Activated CD4-positive, alpha-beta memory T cell treated with anti-CD3 and anti-CD28 coated beads for 36 hours (primary cell): ENCODE measurements around the gene CAVIN3. TPM values are rescaled to one million over a fixed set of nuclear protein-coding genes. Genes with fewer than 3 reads are reported as not detected.

Experiments used
- CTCF ChIA-PET: fragments of 350-600 bp; sonication (Branson Sonifier 250); formaldehyde crosslinking; loops from one replicate; lab custom pipeline; 2021; ENCODE audit warnings: antibody characterized with exemption, inconsistent platforms; lab: Charles Lee
- POLR2A ChIA-PET: fragments of 350-600 bp; sonication (Branson Sonifier 250); formaldehyde crosslinking; loops from one replicate; lab custom pipeline; 2021; ENCODE audit warnings: antibody characterized with exemption; lab: Charles Lee
- DNase-seq: peaks from one replicate; pipeline ENCODE4 v3.0.0-alpha.2; 2020
- H3K27ac Mint-ChIP-seq: one replicate; pipeline ENCODE4 v1.8.0; 2021; ENCODE audit warnings: mixed read lengths
- H3K27me3 Mint-ChIP-seq: one replicate; pipeline ENCODE4 v1.8.0; 2021; ENCODE audit warnings: mixed read lengths
- H3K36me3 Mint-ChIP-seq: one replicate; pipeline ENCODE4 v1.8.0; 2021; ENCODE audit warnings: mixed read lengths
- H3K4me1 Mint-ChIP-seq: one replicate; pipeline ENCODE4 v1.8.0; 2021; ENCODE audit warnings: low read depth, mixed read lengths
- H3K4me3 Mint-ChIP-seq: one replicate; pipeline ENCODE4 v1.8.0; 2021; ENCODE audit warnings: mild to moderate bottlenecking, mixed read lengths
- H3K9me3 Mint-ChIP-seq: one replicate; pipeline ENCODE4 v1.8.0; 2021; ENCODE audit warnings: mixed read lengths
- intact Hi-C: fragments of 100-400 bp; cut with micrococcal nuclease; formaldehyde crosslinking; loops from one replicate; pipeline ENCODE4 v1.15.1; 2023
- total RNA-seq, 2 experiments: library from RNA; stranded (reverse); gene quantifications; one replicate each; pipeline ENCODE4 v1.2.3, GENCODE V29; 2021

CAVIN3 gene
- total RNA-seq, 2 experiments from 2014 or later: 27.3 to 29.2 TPM

- Mint-ChIP-seq H3K27ac (no peak overlapping the region), H3K9me3 (no peaks in the 10 kb centered on the region), H3K27me3 (peaks cover 28% of the 10 kb centered on the region), H3K36me3 (no peaks in the 10 kb centered on the region), H3K4me3 (no peak overlapping the region), H3K4me1 (no peaks in the 10 kb centered on the region)
- intact Hi-C loops: no loop called here
- POLR2A ChIA-PET: interaction anchor here (1.2 kb wide), 1 partner anchor 83 kb away, joined by 3 read pairs; no protein-coding TSS in a partner anchor
- DNase-seq: peak; percentile 17
- CTCF ChIA-PET: interaction anchor here (1.0 kb wide), 1 partner anchor 82 kb away, joined by 3 read pairs; no protein-coding TSS in a partner anchor
Measured at GRCh38 chr11:6269994-6270393, 50.3 kb downstream of the CAVIN3 start.

Other genes with a start within 250 kb of the CAVIN3 start
- not detected for gene OR56B4, start 212.8 kb downstream of the CAVIN3 start, total RNA-seq
- not detected for gene OR52B2, start 150.2 kb downstream of the CAVIN3 start, total RNA-seq
- not detected for gene OR52W1, start 121.3 kb downstream of the CAVIN3 start, total RNA-seq
- not detected for gene C11orf42, start 114.9 kb downstream of the CAVIN3 start, total RNA-seq
- 10 to 100 TPM; 15.3 to 15.8 TPM for gene FHIP1B, start 85.9 kb downstream of the CAVIN3 start, total RNA-seq
- not detected for gene CNGA4, start 81.4 kb downstream of the CAVIN3 start, total RNA-seq
- gene CCKBR, start 60.7 kb downstream of the CAVIN3 start, total RNA-seq: not detected
- 10 to 100 TPM; 23.4 to 23.8 TPM for gene SMPD1, start 70.0 kb upstream of the CAVIN3 start, total RNA-seq
- gene APBB1, start 98.6 kb upstream of the CAVIN3 start, total RNA-seq: 10 to 100 TPM; 51.6 to 55.3 TPM
- gene HPX, start 120.5 kb upstream of the CAVIN3 start, total RNA-seq: under 1 TPM in 1 of 2 experiments, not detected in 1; 0.56 TPM
- 1 to 10 TPM; 6.4 to 8.0 TPM for gene TRIM3, start 153.4 kb upstream of the CAVIN3 start, total RNA-seq
- gene ARFIP2, start 160.8 kb upstream of the CAVIN3 start, total RNA-seq: 10 to 100 TPM; 35.1 to 37.8 TPM
- gene TIMM10B, start 161.0 kb upstream of the CAVIN3 start, total RNA-seq: 10 to 100 TPM; 40.2 to 41.3 TPM
- 10 to 100 TPM; 18.6 to 20.3 TPM for gene DNHD1, start 176.8 kb upstream of the CAVIN3 start, total RNA-seq